HL-60 (cell line): Measurements from ENCODE around the gene AKR7A3.

ENCODE experiments used
- GABPA ChIP-seq: IDR thresholded peaks from 2 replicates; pipeline ENCODE4 v1.6.1; 2012; ENCODE audit warnings: low read depth
- POLR2AphosphoS5 ChIP-seq: IDR thresholded peaks from 2 replicates; pipeline ENCODE4 v1.6.1; 2012; ENCODE audit warnings: low read depth
- TF ChIP-seq, protein P1 (sequence below): IDR thresholded peaks from one replicate; pipeline ENCODE4 v1.5.1; 2011; ENCODE audit warnings: low read length, control low read depth, inconsistent platforms; ENCODE audit not compliant: insufficient read depth

DNA sequence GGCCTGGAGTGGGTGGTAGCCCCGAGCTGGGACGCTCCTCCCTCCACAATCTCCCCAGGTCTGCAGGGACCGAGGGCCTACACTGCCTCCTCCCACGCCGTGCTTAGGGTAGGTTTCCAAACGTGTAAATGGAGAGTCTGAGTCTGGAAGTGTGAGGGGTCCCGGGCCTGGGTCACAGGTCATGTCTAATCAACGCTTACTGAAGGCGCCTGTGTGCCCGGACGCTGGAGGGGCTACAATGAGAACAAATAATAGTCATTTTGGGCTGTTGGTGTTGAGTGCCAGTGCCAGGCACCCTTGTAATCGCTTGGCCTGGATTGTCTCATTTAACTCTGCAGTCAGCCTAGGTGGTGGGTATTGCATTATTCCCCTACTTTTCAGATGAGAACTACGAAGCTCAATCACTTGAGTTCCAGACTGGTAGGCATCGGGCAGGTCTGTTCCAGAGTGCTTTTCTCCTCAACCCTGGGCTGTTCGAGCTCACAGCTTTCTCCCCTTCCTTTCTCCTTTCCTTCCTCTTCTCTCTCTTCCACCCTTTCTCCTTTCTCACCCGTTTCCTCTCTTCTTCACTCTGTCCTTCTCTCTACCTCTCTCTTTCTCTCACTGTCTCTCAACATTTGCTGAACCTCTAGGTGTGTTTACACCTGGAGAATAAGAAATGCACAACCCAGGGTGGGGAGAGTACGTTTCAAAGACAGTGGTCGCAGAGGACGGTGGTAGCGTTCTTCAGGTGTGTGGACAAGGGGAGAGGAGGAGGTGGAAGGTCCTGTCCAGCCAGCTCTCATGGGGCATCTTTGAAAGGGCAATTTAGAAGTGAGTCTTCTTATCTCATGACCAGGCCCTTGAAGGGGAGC is 24.4 kb upstream of the AKR7A3 start:
- TF ChIP-seq, protein P1, sequence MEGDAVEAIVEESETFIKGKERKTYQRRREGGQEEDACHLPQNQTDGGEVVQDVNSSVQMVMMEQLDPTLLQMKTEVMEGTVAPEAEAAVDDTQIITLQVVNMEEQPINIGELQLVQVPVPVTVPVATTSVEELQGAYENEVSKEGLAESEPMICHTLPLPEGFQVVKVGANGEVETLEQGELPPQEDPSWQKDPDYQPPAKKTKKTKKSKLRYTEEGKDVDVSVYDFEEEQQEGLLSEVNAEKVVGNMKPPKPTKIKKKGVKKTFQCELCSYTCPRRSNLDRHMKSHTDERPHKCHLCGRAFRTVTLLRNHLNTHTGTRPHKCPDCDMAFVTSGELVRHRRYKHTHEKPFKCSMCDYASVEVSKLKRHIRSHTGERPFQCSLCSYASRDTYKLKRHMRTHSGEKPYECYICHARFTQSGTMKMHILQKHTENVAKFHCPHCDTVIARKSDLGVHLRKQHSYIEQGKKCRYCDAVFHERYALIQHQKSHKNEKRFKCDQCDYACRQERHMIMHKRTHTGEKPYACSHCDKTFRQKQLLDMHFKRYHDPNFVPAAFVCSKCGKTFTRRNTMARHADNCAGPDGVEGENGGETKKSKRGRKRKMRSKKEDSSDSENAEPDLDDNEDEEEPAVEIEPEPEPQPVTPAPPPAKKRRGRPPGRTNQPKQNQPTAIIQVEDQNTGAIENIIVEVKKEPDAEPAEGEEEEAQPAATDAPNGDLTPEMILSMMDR = no peak
- TF ChIP-seq POLR2AphosphoS5 (no peak), GABPA (no peak)
